ENCODE data around the gene NEURL3. TPM values are rescaled to one million over a fixed set of nuclear protein-coding genes. Genes with fewer than 3 reads are reported as not detected.
"Not testable (repeated sequence)": the region's sequence is repeated elsewhere in the genome, so short reads cannot be mapped to it uniquely, and the experiment has no call there.

NEURL3 gene, protein sequence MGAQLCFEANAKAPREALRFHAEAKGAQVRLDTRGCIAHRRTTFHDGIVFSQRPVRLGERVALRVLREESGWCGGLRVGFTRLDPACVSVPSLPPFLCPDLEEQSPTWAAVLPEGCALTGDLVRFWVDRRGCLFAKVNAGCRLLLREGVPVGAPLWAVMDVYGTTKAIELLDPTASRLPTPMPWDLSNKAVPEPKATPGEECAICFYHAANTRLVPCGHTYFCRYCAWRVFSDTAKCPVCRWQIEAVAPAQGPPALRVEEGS
- not detected for polyA plus RNA-seq (2013, experiment 1 of 2; ENCODE audit: insufficient read length)
- polyA plus RNA-seq (2013, experiment 2 of 2; ENCODE audit: insufficient read length) = not detected

DNA sequence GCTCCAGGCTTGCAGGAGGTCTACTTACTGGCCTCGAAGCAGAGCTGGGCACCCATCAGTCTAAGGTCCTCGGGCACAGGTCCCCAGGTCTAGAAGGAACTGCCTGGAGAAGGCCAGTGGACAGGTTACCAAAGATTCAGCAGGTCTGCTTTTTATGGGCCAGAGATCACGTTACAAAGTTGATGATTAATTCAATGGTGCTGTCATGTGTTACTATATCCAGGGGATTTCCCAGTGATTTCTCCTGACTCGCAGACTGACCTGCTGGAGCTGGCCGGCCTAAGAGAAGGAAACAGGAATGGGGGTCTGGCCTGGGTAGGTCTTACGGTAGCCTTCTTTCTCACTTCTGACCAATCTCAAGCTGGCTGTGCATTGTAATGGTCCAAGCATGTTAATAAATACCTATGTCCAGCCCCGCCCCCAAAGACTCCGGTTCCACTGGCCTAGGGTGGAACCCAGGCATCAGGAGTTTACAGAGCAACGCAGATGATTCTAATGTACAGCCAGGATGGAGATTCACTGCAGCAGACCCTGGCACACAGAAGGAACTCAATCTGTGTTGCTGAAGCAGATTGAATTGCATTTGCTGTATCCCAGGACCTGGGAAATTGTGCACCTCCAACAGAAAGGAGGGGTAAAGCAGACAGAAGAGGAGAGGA lies at the start of gene NEURL3:
Gene NEURL3 (minus strand): TSS at position 127 of the 659 bp plus-strand sequence. CDS start 71 bp downstream, at position 56.
- DNase-seq = peak; percentile 33

DNA sequence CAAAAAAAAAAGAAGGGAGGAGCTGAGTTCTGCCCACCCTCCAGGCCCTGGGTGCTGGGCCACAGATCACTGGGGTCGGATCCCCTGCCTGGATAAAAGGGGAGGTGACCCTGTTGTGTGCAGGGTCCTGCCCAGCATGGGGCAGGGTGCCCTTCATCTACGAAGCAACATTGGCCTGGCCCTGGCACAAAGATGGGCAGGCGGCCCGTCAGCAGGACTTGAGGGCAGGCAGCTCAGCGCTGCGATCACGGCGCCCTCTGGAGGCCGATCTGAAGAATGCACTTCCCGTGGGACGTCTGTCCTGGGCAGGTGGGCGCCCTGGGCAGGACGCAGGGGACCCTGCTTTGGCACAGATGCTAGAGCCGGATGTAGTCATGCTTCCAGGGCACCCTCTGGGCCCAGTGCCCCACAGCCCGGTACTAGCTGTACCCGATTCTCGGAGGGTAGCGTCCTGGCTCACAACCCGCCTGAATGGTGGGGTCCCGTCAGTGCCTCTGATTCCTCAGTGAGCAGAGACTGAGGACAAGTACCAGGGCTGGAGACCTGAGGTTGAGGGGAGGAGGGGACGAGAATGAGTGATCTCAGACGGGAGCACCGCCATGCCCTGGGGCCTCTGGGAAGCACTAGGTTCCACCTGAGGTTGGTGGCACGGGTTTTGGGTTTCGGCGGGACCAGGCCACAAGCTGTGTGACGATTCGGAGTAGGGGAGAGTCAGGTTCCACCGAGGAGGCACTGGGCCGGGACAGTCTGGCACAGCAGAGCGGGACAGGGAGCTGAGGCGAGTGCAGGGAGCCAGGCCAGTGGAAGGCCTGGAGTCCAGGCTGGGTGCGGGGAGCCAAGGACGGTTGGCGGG lies 49.4 kb upstream of the NEURL3 start:
- DNase-seq = peak; percentile 45

DNA sequence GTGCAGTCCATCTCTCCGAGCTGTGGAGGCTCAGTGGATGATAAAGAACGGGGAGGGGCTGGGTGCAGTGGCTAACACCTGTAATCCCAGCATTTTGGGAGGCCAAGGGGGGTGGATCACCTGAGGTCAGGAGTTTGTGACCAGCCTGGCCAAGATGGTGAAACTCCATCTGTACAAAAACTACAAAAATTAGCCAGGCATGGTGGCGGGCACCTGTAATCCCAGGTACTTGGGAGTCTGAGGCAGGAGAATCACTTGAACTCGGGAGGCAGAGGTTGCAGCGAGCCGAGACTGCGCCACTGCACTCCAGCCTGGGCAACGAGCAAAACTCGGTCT lies 48.8 kb upstream of the NEURL3 start:
- not testable (repeated sequence) for DNase-seq

DNA sequence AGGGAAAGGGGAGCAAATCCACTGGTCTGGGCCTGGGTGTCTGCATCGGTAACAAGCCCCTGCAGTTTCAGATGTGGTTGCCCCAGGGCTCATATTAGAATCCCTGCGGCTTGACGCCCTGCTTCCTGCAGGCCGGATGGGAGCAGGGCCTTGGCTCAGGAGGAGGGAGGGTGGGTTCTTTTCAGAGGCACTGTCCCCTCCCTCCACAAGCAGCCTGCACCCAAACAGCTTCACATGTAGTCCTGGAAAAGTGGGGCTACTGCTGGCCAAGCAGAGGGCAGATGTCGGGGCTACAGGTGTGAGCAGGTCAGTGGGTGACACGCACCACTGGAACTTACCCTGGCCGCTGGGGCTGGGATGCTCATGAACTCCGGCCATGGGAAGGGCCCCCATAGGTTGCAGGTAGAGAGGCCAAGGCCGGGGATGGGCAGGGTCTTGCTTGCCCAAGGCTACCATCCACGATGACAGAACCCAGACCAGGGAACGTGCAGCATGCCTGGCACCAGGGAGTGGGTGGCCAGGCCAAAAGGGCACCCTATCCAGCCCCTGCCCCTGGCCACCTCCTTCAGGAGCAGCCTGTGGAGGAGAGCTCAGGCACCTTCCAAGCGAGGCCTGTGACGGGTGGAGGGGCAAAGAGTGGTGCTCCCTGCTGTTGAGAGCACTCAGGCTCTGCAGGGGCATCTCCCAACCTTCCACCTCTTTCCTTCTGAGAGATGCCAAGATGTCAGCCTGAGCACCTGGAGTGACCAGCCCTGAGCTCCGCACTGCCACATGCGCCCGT lies 48.2 kb upstream of the NEURL3 start:
- DNase-seq = no peak

DNA sequence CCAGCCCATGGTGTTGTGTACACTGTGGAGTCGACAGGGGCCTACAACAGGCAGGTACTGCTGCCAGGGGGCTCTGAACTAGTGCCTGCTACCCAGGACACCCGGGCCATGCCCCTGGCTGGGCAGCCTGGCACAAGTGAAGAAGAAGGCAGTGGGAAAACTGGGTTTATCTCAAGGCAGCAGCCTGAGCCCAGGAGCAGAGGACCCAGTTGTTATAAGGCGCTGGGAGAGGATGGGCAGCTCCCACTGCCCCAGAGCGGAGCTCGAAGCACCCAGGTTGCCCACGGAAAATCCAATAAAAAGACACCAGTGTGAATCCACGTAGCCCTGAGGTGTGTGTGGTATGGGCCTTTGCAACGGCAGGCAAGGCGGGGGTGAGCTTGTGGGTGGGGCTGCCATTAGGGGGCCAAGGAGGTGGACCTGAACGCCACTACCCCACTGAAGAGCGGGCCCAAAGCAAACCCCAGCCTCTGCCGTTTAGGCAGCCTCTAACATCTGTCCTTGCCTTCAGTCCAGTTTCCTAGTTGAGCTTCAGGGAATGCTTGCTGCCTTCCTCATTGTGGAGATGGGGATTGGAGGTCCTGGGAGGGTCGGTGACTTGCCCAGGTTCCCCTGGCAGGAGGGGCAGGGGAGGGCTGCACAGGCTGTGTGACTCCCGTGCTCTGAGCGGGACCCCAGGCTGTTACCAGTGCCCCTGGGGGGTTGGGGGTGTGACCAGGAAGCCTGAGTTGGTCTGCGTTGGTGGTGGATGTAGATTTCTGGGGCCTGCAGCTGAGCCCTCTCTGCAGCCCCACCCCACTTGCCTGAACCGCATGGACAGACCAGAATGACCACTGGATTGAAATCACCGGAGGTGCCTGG lies 47.4 kb upstream of the NEURL3 start:
- DNase-seq = no peak

DNA sequence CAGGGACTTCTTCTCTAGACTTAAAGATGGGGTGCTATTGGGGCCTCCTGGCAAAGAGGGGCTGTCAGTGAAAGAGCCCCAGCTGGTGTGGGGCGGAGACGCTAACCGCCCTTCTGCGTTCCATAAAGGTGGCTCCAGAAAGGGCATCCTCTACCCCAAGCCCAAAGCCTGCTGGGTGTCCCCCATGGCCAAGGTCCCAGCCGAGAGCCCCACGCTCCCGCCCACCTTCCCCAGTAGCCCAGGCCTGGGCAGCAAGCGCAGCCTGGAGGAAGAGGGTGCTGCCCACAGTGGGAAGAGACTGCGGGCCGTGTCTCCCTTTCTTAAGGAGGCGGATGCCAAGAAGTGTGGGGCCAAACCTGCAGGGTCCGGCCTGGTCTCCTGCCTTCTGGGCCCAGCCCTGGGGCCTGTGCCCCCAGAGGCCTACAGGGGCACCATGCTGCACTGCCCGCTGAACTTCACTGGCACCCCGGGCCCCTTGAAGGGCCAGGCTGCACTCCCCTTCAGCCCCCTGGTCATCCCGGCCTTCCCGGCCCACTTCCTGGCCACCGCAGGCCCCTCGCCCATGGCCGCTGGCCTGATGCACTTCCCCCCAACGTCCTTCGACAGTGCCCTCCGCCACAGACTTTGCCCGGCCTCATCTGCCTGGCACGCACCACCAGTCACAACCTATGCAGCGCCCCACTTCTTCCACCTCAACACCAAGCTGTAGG lies 46.6 kb upstream of the NEURL3 start:
- DNase-seq = no peak

DNA sequence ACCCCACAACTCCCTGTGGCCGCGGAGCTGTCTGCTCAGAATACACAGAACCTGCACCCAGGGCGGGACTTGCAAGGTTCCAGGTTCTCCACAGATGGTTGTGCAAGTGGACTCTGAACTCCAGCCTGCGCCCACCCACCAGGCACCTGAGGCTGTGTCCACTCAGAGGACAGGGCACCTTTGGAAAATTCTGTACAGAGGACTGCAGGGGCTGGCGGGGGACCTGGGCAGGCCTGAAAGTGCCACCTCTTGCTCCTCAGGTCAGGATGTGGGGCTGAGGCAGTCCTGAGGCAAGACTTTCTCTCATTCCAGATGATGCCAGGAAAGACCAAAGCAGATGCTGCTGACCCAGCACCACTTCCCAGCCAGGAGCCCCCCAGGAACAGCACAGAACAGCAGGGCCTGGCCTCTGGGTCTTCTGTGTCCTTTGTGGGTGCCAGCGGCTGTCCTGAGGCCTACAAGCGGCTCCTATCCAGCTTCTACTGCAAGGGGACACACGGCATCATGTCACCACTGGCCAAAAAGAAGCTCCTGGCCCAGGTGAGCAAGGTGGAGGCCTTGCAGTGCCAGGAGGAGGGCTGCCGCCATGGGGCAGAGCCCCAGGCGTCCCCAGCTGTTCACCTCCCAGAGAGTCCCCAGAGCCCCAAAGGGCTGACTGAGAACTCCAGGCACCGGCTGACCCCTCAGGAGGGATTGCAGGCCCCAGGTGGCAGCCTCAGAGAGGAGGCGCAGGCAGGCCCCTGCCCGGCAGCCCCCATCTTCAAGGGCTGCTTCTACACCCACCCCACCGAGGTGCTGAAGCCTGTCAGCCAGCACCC lies 45.8 kb upstream of the NEURL3 start:
- DNase-seq = no peak

DNA sequence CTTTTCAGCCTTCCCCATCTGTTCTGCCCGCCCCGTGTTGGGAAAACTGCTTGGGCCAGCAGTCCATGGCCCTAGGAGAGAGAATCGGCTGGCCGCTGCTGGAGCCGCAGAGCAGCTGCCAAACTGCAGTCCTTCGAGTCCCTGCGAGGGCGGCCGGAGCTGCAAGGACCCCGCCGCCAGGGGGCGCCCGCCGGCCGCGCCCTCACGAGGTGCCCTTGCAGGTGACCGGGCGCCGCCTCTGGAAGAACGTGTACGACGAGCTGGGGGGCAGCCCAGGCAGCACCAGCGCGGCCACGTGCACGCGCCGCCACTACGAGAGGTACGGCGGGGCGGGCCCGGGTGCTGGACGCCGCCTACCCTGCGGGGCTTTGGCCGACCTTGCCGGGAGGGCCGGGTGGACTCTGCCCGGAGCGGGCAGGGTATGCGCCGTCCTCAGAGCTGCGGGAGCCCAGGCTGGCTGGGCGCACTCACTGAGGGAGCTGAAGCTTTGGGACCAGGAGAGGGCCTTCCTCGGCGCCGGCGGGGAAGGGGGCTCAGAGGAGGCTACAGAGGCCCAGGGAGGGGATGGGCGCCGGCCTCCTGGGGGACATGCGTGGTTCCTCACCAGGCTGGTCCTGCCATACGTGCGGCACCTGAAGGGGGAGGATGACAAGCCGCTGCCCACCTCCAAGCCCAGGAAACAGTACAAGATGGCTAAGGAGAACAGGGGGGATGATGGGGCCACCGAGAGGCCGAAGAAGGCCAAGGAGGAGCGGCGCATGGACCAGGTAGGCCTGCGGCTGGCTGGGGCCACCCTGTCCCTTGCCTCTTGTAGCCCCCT lies 45.0 kb upstream of the NEURL3 start:
- no peak for DNase-seq

DNA sequence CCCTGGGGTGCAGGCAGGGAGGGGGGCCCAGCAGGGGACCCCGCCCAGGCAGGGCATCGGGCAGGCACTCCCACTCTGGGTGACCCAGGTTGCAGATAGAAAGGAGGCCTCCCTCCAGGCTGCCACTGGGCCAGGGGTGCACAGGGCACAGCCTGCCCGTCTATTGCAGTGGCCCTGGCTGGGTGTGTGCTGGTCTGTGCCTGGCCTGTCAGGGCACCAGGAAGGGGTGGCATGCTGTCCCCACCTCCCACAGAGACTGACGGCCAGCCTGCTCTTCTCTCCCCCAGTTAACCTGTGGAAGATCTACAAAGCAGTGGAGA lies 44.3 kb upstream of the NEURL3 start:
- no peak for DNase-seq

DNA sequence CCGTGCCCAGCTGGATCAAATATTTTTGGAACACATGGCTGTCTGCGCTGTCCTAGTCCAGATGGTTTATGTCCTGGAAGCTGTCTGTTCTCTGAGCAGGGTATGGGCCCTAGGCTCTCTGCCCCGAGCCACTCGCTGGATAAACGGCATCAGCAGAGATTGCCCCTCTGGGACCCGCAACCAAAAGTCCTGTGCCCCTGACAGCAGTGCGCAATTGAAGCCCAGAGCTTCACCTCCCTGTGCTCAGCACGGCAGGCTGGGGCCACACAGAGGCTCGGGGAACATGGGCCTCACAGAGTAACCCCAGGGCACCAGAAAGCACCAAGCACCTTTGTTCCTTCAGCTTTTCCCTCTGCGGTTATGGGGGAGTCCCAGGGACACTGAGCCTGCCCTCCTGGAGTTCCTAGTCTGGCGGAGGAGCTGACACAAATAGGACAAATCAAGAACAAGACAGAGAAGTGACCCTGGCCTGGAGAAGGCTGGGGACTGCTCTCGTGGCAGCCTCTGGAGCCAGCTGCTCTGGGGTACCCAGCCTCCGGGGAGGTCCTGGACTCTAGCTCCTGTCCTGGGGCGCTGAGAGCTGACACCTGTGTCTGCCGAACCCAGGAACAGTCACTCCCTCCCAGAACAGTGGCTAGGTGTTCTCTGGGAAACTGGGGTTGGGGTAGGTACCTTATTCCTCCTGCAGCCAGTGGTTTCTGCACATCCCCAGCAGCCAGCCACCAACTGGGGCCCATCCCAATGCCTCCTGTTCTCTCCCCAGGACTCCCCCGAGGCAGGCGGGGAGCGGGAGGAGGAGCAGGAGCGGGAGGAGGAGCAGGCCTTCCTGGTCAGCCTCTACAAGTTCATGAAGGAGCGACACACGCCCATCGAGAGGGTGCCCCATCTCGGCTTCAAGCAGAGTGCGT lies 43.7 kb upstream of the NEURL3 start:
- DNase-seq = no peak

DNA sequence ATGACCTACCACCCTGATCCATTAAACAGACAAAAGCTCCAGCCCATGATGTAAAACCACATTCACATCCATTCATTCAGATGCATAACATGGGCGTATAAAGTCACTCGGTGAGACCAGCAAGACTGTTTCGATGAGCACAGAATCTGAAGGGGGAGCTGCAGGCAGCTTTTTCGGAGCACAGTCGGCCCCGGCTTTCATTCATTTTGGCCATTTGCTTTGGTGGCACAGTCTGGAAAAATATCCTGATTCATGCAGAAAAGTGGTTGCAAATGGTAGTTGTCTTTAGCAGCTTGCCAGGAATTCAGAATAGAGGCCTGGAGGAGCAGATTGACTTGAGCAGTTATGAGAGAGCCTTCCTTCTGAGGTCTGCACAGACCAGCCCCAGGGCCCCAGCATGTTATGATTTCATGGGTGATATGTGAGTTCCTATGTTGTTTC lies 42.6 kb upstream of the NEURL3 start:
- peak; percentile 57 for DNase-seq

DNA sequence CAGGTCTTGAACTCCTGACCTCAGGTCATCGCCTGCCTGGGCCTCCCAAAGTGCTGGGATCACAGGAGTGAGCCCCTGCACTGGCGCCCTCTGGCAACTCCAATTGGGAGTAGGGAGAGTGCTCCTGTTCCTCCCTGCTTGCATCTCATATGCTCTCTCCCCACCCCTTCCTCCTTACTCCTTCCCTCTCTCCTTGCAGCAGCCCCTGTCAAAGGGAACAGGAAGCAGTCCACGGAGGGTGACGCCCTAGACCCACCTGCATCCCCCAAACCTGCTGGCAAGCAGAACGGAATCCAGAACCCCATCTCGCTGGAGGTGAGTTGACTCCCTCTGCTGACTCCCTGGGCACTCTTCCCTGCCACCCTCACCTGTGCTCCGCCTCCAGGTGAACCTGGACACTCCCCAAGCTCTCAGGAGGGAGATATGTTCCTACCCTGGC lies 42.1 kb upstream of the NEURL3 start:
- no peak for DNase-seq

DNA sequence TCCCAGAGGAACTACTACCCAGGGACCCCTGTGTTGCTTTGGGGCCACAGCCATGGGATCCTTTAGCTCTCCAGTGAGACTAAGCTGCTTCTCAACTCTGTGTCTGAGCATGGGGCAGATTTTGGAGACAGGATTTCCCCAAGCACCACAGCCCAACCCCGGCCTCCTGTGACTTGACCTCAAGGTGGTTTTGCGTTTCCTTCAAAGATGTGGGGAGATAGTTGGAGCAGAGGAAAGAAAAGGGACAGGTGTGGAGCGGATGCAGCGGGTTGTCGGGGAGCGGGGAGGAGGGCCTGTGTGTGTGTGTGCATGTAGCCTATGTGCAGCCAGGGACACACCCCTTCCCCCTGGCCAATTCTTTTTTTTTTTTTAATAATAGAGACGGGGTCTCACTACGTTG lies 41.6 kb upstream of the NEURL3 start:
- no peak for DNase-seq

DNA sequence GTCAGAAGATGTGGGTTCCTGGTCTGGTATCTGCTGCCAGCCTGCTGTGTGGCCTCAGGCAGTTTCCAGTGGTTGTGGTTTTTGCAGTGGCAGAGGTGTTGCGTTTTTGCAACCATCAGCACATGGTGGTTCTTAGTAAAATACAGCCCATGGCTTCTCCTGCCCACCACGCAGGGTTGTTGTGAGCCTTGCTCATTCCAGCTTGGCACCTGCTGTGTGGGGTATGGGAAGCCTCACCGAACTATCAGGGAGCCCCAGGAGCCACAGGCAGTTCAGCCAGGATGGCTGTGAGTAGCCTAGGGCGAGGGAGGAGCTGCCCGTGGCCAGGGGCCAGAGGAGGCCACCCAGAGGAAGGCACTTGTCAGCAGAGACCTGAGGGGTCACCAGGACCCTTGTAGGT lies 41.2 kb upstream of the NEURL3 start:
- no peak for DNase-seq

DNA sequence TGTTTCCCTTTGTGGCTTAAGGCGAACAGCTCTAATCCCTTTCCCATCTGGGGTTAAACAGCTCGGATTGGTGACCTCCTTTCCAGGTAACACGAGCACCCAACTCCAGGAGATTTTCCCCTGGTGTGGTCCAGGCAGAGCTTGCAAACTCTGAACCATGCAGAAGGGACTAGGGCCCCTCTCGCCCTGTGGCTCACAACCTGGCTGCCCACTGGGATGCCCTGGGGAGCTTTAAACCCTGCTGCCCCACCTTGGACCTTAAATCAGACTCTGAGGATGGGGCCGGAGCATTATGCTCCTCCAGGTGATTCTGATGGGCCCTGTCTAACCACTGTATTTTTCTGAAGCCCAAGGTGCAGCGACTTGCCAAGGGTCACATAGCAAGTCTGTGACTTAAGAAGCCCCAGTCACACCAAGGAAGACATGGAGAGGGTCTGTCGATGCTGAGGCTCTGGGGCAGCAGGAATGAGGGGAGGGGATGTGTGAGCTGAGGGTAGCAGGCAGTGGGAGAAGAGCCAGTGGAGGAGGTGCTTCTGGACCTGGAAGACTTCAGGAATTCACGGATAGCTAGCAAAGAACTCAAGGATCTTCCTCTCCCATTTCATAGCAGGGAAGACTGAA lies 37.3 kb upstream of the NEURL3 start:
- DNase-seq = no peak

DNA sequence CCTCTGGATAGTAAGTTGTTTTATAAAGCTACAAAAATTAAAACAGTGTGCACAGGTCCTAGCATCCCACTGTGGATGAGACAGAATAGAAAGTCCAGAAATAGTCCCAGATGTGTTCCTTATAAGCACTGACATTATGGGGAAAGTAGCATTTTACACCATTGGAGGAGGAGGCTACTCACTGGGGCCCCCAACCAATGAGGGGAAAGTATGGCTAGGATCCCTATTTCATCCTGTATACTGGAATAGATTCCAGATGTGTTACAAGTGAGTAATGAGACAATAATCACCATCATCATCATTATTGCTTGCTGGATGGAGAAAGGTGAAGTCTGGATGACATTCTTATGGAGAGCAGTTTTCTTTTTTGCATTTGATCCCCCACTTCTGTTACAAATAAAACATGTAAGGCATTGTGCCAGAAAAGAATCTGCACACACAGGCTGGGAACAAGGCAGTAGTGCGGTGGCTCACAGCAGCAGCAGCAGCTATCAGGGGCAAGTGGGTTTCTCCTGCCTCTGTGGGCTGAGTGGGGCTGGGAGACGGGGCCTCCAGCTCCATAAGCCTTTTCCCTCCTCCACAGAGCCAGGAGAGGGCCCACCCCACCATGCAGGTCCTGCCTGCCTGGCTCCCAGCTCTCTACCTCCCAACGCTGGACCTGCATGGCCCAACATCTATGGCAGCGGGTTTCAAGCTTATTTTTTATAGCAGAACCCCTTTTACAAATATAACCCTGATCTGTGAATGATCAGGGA lies 36.4 kb upstream of the NEURL3 start:
- peak; percentile 90 for DNase-seq

DNA sequence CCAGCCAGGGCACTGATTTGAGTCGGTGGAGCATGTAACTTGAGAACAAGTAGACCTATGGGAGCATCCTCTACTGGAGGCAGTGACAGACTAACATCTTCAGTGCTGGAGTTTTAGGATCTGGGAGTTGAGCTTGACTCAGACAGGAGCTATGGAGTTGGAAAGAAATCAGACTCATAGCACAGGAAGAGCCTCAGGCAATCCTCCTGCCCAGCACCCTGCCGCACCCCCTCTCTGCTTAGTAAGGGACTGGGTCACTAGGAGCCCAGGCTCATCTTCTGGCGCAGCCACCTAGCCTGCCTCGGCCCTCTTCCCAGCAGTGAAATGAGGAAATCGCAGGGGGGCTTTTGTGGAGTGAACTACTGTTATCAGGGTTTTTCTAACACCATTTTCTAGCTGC lies 35.0 kb upstream of the NEURL3 start:
- DNase-seq = peak; percentile 37

All from fibroblast of skin of abdomen (primary cell).